Hepatocyte (in vitro differentiated cells): ENCODE data around the gene ARPIN.

Experiments
- EZH2 ChIP-seq: fragments of 200-600 bp; sonication (generic); IDR thresholded peaks from 2 replicates; pipeline ENCODE4 v1.6.1; 2016; ENCODE audit warnings: antibody characterized with exemption, mild to moderate bottlenecking, borderline replicate concordance
- EZH2phosphoT487 ChIP-seq: fragments of 200-600 bp; sonication (generic); IDR thresholded peaks from one replicate; pipeline ENCODE4 v1.6.1; 2018; ENCODE audit warnings: antibody characterized with exemption, mild to moderate bottlenecking, low read depth, moderate library complexity; ENCODE audit not compliant: unreplicated experiment, severe bottlenecking
- TF ChIP-seq, protein P1 (sequence below): fragments of 200-600 bp; sonication (generic); IDR thresholded peaks from 2 replicates; pipeline ENCODE4 v1.5.1; 2016; ENCODE audit warnings: antibody characterized with exemption, mild to moderate bottlenecking; ENCODE audit not compliant: poor library complexity

DNA sequence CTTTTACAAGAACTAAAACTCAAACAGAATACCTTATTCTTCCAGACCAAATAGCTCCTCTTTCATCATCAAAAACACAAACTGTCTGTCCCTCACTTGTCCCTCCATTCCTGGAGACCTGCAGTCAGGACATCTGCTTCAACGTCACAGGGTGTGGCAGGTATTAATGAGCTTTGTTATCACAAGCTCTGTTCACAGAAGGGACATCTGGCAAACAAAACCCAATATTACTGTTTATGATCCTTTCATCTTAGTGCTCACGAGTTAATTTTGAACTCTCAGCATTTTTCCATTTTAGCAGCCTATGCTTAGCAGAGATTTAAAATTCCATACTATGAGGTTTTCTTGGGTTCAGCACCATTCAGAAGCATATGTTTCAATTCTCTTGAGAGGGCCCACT lies 51.9 kb downstream of the ARPIN start:
- TF ChIP-seq, protein P1, sequence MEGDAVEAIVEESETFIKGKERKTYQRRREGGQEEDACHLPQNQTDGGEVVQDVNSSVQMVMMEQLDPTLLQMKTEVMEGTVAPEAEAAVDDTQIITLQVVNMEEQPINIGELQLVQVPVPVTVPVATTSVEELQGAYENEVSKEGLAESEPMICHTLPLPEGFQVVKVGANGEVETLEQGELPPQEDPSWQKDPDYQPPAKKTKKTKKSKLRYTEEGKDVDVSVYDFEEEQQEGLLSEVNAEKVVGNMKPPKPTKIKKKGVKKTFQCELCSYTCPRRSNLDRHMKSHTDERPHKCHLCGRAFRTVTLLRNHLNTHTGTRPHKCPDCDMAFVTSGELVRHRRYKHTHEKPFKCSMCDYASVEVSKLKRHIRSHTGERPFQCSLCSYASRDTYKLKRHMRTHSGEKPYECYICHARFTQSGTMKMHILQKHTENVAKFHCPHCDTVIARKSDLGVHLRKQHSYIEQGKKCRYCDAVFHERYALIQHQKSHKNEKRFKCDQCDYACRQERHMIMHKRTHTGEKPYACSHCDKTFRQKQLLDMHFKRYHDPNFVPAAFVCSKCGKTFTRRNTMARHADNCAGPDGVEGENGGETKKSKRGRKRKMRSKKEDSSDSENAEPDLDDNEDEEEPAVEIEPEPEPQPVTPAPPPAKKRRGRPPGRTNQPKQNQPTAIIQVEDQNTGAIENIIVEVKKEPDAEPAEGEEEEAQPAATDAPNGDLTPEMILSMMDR, result no peak
- TF ChIP-seq EZH2 (no peak), EZH2phosphoT487 (no peak)
